ENCODE data around the gene RHBDL1. TPM values are rescaled to one million over a fixed set of nuclear protein-coding genes. Genes with fewer than 3 reads are reported as not detected.

Gene RHBDL1
- total RNA-seq, 1 experiment from 2014 or later = 1.5 TPM

DNA sequence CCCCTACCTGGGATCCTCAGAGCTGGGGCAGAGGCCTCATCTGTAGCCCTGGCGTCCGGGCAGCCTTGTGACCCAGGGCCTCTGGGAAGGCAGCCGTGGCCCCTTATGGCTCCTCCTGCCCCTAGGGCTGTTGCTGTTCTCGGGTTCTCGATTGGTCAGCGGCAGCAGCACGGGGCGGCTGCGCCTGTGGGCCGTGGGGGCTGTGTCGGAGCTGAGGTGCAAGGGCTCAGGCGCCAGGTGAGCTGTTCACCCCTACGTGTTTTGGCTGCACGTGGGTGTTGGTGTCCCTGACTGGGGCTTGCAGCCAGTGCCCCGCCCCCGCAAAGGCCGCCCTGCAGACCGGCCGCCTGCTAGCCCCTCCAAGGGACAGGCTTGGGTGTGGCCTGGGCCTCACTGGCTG is 13.4 kb upstream of the RHBDL1 start:
- no peak for DNase-seq (ENCODE audit: low spot score)
- no TSS peak for BruUV-seq (replicated peaks)
- H3K27me3 ChIP-seq (replicated peaks; ENCODE audit: insufficient read depth, low read depth, low read length, poor library complexity) = no peaks in the 10 kb centered on the region
- H3K27ac ChIP-seq (ENCODE audit: low read depth, low read length, poor library complexity, severe bottlenecking) = no peak overlapping the region
- H3K4me1 ChIP-seq (ENCODE audit: insufficient read depth, low read length, poor library complexity, severe bottlenecking) = peaks cover 6% of the 10 kb centered on the region
- ChIA-PET CTCF (no interaction called here), POLR2A (ENCODE audit: low non-redundant PET) (no interaction called here)
- no peaks in the 10 kb centered on the region for H3K9me3 ChIP-seq (ENCODE audit: low read depth, low read length, poor library complexity, severe bottlenecking)
- H3K4me3 ChIP-seq (ENCODE audit: low read depth, low read length, poor library complexity, severe bottlenecking) = no peak overlapping the region
- intact Hi-C loops (cut with micrococcal nuclease; ENCODE audit: unreplicated experiment) = no loop called here
- TF ChIP-seq EZH2 (IDR thresholded peaks at IDR 0.05; ENCODE audit: borderline replicate concordance, low read depth, low read length, poor library complexity, severe bottlenecking) = no peak
- TF ChIP-seq, protein P1, sequence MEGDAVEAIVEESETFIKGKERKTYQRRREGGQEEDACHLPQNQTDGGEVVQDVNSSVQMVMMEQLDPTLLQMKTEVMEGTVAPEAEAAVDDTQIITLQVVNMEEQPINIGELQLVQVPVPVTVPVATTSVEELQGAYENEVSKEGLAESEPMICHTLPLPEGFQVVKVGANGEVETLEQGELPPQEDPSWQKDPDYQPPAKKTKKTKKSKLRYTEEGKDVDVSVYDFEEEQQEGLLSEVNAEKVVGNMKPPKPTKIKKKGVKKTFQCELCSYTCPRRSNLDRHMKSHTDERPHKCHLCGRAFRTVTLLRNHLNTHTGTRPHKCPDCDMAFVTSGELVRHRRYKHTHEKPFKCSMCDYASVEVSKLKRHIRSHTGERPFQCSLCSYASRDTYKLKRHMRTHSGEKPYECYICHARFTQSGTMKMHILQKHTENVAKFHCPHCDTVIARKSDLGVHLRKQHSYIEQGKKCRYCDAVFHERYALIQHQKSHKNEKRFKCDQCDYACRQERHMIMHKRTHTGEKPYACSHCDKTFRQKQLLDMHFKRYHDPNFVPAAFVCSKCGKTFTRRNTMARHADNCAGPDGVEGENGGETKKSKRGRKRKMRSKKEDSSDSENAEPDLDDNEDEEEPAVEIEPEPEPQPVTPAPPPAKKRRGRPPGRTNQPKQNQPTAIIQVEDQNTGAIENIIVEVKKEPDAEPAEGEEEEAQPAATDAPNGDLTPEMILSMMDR (conservative IDR thresholded peaks at IDR 0.05; ENCODE audit: low read depth, low read length) = no peak
- no peaks in the 10 kb centered on the region for H3K36me3 ChIP-seq (ENCODE audit: insufficient read depth, low read length, poor library complexity, severe bottlenecking)

GRCh38 chr16:662597-662996 is 12.9 kb upstream of the RHBDL1 start:
- H3K9me3 ChIP-seq (ENCODE audit: low read depth, low read length, poor library complexity, severe bottlenecking) = no peaks in the 10 kb centered on the region
- no TSS peak for BruUV-seq (replicated peaks)
- no peaks in the 10 kb centered on the region for H3K27me3 ChIP-seq (replicated peaks; ENCODE audit: insufficient read depth, low read depth, low read length, poor library complexity)
- no peak overlapping the region for H3K27ac ChIP-seq (ENCODE audit: low read depth, low read length, poor library complexity, severe bottlenecking)
- intact Hi-C loops (cut with micrococcal nuclease; ENCODE audit: unreplicated experiment) = no loop called here
- no peak overlapping the region for H3K4me3 ChIP-seq (ENCODE audit: low read depth, low read length, poor library complexity, severe bottlenecking)
- CTCF ChIA-PET = no interaction called here
- H3K36me3 ChIP-seq (ENCODE audit: insufficient read depth, low read length, poor library complexity, severe bottlenecking) = no peaks in the 10 kb centered on the region
- H3K4me1 ChIP-seq (ENCODE audit: insufficient read depth, low read length, poor library complexity, severe bottlenecking) = peaks cover 10% of the 10 kb centered on the region
- DNase-seq (ENCODE audit: low spot score) = no peak
- POLR2A ChIA-PET (ENCODE audit: low non-redundant PET) = no interaction called here
- TF ChIP-seq EZH2 (IDR thresholded peaks at IDR 0.05; ENCODE audit: borderline replicate concordance, low read depth, low read length, poor library complexity, severe bottlenecking) = no peak
- TF ChIP-seq, protein P1 (conservative IDR thresholded peaks at IDR 0.05; ENCODE audit: low read depth, low read length) = no peak

- Histone ChIP-seq H3K9me3 (ENCODE audit: low read depth, low read length, poor library complexity, severe bottlenecking) (no peaks in the 10 kb centered on the region), H3K36me3 (ENCODE audit: insufficient read depth, low read length, poor library complexity, severe bottlenecking) (peaks cover 25% of the 10 kb centered on the region), H3K27ac (ENCODE audit: low read depth, low read length, poor library complexity, severe bottlenecking) (no peak overlapping the region), H3K4me1 (ENCODE audit: insufficient read depth, low read length, poor library complexity, severe bottlenecking) (peaks cover 3% of the 10 kb centered on the region), H3K4me3 (ENCODE audit: low read depth, low read length, poor library complexity, severe bottlenecking) (no peak overlapping the region), H3K27me3 (replicated peaks; ENCODE audit: insufficient read depth, low read depth, low read length, poor library complexity) (no peaks in the 10 kb centered on the region)
- TF ChIP-seq, protein P1 (conservative IDR thresholded peaks at IDR 0.05; ENCODE audit: low read depth, low read length) = no peak
- no peak for TF ChIP-seq EZH2 (IDR thresholded peaks at IDR 0.05; ENCODE audit: borderline replicate concordance, low read depth, low read length, poor library complexity, severe bottlenecking)
- no TSS peak for BruUV-seq (replicated peaks)
- intact Hi-C loops (cut with micrococcal nuclease; ENCODE audit: unreplicated experiment) = no loop called here
- no peak for DNase-seq (ENCODE audit: low spot score)
- ChIA-PET CTCF (no interaction called here), POLR2A (ENCODE audit: low non-redundant PET) (no interaction called here)
These were observed 8.9 kb upstream of the RHBDL1 start for GRCh38 chr16:666572-666971.
